ENCODE data around the gene SAXO1.
"Not testable (repeated sequence)": the region's sequence is repeated elsewhere in the genome, so short reads cannot be mapped to it uniquely, and the experiment has no call there.

SAXO1 gene

DNA sequence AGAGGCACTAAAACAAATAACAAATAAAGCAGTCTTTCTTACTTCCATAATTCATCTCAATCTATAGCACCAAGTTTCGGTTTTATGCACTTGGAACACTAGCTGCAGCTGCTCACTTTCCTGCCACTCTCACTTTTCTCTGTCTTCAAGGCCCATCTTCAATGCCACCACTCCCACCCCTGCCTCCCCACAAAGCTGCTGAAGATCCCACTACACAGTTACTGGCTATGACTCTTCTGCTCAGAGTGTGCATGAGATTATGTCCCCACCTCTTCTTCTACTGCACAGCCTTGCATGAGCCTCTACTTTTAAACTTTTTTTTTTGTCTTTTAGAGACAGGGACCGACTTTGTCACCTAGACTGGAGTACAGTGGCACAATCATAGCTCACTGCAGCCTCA, 77.4 kb downstream of the SAXO1 start:
- no peak for DNase-seq

DNA sequence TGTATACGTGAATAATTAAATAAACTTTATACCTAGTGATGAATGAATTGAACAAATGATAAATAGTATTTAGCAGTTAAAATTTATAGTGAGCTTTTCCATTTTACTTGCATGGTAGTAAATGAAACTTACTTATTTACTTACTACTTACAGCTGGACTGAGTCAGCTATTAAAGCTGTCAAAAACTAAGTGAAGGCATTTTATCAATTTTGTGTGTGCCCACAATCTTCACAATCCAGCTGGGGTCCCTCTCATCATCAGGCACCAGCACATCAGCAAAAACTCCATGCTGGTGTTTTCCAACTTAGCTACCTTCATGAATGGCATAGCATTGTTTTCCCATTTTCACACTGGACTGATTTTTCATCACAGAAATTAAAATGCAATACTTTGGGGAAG, 81.1 kb downstream of the SAXO1 start:
- DNase-seq: no peak

DNA sequence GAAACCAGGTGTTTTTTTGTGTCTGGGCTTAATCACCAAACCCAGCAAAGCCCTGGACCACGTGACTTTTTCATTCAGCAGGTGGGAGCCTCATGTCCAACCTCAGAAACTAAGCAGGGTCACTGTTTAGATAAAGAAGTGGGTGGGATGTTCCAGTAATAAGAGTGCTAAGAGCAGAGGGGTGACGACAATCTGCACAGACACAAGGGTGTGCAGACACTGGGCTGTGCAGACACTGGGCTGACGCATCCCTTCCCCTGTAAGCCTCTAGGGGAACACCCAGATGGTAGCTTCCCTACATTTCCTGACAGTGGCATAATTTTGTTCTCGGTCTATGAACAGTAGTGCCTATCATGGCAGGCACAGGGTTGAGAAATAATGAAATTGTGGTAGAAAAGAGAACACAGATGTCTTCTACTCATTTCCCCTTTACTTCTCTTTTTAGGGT, 85.1 kb downstream of the SAXO1 start:
- no peak for DNase-seq

DNA sequence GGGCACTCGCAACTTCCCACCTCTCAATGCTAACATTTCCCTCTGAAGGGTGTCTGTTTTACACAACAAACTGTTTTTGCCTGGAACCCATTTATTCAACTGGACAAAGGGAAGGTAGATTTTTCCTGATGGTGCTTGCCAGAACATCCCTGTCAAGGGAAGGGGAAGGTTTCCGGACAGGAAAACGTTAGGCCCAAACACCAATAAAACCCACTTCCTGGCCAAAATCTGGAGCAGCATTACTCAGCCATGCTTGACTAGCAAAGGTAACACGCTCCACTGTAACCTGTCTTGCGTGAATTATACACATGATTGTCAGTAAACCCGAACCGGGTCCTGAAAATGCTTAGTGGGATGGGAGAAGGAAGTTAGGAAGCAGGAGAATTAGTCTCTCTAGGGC, 90.2 kb downstream of the SAXO1 start:
- DNase-seq: no peak

GRCh38 chr9:18941060-18941740, 91.8 kb downstream of the SAXO1 start:
- DNase-seq: no peak

GRCh38 chr9:18939943-18940342, 93.1 kb downstream of the SAXO1 start:
- no peak for DNase-seq

DNA sequence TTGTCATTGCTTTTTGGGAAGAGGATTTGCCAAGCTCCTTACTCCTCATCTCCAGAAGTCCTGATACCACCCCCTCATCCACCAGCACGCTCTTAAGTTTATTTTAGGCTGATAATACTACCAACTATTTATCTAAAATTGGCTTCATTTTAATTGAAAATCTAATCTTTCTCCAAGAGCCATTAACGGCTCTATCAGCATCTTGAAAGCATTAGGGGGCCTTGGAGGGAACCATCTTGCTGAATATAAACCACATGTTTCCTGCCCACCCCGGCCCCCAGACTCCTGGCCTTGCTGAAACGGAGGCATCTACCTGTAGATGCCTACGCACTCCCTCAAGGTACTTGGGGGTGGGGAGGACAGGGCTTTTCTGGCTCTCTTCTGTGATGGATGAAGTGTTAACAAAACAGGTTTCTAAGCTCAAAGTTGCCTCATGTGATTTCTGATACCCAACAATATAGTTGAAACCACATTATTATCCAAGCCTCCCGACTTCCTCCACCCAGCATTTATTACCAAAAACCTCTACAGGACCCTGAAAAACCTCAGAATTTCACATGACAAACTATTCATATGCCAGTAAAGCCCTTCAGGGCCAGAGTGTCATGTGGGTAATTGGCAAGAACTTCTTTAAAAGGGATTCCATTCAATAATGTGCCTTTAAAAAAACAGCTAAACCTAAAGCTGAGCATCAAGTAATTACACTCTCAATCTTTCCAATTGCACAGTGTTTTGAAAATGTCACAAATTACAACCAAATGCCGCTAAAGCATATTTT, 96.7 kb downstream of the SAXO1 start:
- no peak for DNase-seq

DNA sequence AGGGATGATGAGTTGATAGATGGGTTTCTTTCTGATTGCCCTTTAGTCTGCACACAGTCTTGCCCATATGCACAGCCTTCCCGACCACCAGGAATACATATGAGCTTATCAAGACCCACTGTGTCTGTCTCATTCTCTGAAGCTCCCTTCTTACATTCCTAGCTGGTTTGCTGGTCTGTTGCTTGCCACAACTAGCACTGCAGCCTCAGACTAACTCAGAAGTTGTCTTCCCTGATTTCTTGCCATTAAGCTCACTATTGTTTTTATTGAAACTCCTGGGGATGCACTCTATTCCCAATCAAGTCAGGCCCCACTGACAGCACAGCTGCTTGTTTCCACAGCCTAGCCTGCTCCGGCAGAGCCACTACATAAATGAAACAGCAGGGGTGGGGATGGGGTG, 97.5 kb downstream of the SAXO1 start:
- no peak for DNase-seq

DNA sequence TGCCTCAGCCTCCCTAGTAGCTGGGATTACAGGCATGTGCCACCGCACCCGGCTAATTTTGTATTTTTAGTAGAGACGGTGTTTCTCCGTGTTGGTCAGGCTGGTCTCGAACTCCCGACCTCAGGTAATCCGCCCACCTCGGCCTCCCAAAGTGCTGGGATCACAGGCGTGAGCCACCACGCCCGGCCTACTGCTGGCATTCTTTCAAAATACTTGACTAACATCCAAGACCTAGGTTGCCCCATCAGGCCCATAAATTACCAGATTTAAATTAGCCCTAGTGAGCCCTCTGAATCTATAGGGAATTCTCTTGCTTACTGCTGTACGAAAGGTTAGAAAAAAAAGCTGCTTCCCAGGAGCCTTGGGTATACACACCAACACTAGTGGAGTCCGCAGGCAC, 102.4 kb downstream of the SAXO1 start:
- not testable (repeated sequence) for DNase-seq

DNA sequence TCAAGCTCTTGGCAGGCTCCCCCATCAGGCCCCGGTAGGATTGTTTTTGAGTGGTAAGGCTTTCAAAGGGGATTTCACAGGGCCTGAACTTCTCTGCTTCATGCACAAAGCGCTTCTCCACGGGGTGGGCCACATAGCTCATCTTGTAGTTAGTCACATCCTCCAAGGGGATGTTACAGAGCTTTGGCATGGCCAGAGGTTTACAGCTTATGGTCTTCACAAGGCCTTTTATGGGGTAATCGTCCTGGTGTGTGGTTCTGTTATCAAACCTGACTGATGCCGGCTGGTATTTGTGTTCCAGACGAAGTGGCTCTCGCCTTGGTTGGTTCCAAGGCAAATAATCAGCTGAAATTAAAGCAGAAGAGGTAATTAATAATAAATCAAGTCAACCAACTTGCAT, 104.3 kb downstream of the SAXO1 start:
- DNase-seq: no peak

- no peak for DNase-seq
Observed at GRCh38 chr9:18926513-18926912, 106.5 kb downstream of the SAXO1 start.

- DNase-seq: no peak
Observed at GRCh38 chr9:18925880-18926279, 107.1 kb downstream of the SAXO1 start.

DNA sequence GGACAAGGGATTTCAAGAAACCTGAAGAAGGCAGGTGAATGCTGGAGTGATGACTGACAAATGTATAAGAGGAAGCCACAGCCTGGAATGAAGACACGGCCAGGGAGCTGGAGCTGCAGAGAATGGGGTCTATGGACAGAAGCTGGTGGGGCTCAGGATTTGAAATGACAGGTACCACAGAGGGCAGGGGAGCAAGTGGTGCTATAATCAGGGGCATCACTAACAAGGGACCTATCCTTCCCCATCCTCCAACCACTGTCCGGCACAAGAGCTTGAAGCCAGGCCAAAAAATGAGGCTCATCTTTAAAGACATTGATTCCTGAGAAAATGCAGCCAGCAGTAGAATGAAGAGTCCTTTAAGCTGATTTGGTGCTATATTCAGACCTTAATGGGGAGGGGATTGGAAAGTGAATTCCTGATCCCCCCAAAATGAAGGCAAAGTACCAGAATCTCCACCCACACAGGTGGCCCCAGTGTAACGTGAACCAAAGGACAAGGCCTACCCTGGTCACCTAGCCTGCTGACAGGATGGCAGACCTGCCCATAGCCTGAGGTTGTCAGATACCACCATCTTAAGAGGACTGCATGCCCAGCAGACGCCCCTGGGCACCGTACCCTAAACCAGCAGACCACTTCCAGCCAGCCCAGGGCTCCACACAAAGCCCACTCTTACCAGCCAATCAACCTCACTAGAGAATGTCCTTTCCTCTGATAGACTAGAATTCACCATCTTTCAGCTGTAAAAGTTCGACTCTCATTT, 109.2 kb downstream of the SAXO1 start:
- no peak for DNase-seq

DNA sequence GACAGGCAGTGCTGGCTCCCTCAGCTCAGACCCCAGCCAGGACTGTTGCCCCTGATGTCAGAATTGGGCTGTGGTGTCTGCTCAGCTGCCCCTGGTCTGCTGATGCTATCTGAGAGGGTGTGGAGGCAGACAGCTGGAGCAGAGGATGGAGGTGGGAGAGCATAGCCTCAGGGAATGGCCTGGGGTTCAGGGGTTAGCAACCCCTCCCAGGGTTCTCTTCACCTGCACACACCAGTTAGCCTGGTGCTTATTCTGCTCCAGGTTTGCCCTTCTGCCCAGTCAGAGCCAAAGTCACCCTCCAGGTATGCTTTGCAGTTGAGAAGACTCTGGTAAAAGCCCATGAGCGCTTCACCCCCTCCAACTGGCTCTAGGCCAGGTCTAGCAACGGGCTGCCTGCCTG, 109.8 kb downstream of the SAXO1 start:
- no peak for DNase-seq

GRCh38 chr9:18922161-18922885, 110.7 kb downstream of the SAXO1 start:
- DNase-seq: no peak

DNA sequence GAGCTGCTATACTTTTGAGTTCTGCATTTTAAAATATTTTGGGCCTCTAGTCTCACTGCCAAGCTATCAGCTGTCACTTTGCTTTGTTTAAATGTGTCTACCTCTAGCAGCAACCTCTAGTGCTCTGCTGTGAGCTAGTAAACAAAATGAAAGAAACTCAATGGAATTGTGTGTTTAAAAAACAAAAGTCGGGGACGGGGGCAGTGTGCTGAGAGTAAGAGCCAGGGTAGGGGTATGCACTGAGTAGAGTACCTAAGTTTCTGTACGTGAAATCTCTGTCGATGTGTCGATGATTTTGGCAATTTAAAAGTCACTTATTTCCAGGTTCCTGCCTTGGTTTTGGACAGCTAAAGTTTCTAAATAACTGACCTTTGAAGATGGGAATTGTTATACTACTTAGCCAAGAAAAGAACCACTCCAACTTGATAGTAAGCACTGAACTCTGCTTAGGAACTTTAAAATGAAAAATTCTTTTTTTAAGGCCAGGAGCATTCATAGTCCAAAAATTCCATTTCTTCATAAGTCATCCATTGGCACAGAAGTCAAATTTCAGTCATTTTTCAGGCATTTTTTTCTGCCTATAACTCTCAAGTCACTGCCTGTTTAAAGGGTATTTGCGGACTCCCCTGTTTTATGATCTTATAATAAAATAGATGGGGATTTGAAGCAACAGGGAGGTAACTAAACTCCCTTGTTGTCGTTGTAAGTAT, 111.5 kb downstream of the SAXO1 start:
- no peak for DNase-seq

GRCh38 chr9:18920141-18921084, 112.6 kb downstream of the SAXO1 start:
- DNase-seq: no peak

- DNase-seq: no peak
Observed at GRCh38 chr9:18911714-18912342, 121.2 kb downstream of the SAXO1 start.

DNA sequence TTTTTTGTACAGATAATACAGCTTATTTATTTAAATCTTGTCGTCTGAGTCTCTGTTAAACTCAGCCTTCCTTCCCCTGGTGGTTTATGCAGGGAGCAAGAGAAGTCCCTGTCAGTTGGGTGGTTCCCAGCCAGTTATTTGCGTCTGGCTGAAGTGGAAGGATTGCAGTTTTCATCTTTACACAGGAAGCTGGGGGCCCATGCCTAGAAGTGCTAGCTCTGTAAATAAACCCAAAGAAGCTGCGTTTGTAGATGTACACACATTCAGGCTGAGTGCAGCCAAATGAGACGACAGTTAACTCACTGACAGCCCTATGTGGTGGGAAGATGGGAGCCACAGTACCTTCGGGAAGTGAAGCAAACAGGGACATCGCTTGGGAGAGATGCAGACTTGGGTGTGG, 122.1 kb downstream of the SAXO1 start:
- no peak for DNase-seq

GRCh38 chr9:18910435-18910834, 122.6 kb downstream of the SAXO1 start:
- no peak for DNase-seq

All from femur (tissue), 1 donor.